Measurements from ENCODE around the gene LSM3. TPM values are rescaled to one million over a fixed set of nuclear protein-coding genes. Genes with fewer than 3 reads are reported as not detected.

Gene LSM3
- total RNA-seq, 2 donors from 2014 or later, result 12.4 to 16.4 TPM

DNA sequence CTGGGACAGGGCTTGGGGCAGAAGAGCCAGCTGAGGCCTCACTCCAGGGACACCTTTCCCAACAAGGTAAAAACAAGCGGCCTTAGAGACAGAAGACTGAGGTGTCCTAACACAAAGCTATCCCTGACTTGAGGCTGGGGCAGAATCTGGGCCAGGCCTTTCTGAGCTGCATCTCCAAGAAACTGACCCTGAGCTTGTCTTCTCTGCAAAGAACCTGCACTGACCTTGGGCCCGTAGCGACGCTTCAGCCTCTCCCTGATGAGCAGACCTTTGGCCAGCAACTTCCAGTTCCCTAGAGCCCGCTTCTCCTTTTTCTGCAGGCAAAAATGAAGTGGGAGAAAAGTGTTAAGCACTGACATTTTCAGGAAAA lies 31.6 kb upstream of the LSM3 start:
- DNase-seq, result no peak
- H3K4me1 ChIP-seq, result peaks cover 11% of the 10 kb centered on the region
- no peak overlapping the region for H3K9ac ChIP-seq (ENCODE audit: low read depth in 2 of 2, low read length in 2 of 2)
- H3K9me3 ChIP-seq, result no peaks in the 10 kb centered on the region
- H3K27me3 ChIP-seq, result no peaks in the 10 kb centered on the region
- no peak overlapping the region for H3K4me3 ChIP-seq
- TF ChIP-seq, protein P1, sequence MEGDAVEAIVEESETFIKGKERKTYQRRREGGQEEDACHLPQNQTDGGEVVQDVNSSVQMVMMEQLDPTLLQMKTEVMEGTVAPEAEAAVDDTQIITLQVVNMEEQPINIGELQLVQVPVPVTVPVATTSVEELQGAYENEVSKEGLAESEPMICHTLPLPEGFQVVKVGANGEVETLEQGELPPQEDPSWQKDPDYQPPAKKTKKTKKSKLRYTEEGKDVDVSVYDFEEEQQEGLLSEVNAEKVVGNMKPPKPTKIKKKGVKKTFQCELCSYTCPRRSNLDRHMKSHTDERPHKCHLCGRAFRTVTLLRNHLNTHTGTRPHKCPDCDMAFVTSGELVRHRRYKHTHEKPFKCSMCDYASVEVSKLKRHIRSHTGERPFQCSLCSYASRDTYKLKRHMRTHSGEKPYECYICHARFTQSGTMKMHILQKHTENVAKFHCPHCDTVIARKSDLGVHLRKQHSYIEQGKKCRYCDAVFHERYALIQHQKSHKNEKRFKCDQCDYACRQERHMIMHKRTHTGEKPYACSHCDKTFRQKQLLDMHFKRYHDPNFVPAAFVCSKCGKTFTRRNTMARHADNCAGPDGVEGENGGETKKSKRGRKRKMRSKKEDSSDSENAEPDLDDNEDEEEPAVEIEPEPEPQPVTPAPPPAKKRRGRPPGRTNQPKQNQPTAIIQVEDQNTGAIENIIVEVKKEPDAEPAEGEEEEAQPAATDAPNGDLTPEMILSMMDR (IDR thresholded peaks at IDR 0.05), result no peak
- H3K36me3 ChIP-seq, result no peaks in the 10 kb centered on the region
- H3K27ac ChIP-seq, result no peak overlapping the region
- intact Hi-C loops (cut with DNase I), result no loop called here

DNA sequence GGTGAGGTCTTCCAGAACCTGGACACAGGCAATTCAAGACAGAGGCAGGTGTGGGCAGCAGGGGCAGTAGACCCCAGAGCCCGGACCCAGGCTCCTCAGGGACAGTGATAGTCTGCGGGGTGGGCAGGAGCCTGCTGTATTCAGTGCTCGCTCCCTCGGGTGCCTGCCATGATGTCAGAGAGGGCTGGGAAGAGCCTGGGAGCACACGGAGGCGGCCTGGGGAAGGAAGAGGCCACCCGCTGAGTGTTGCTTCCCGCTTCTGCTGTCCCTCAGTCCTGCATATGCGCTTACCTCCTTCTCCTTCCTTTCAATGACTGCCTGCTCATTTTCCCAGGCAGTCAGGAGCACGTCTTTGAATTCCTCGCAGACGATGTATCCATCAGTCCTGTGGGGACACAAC lies 31.0 kb upstream of the LSM3 start:
- H3K27ac ChIP-seq, result no peak overlapping the region
- H3K4me1 ChIP-seq, result peaks cover 11% of the 10 kb centered on the region
- no peaks in the 10 kb centered on the region for H3K36me3 ChIP-seq
- H3K9me3 ChIP-seq, result no peaks in the 10 kb centered on the region
- H3K4me3 ChIP-seq, result no peak overlapping the region
- TF ChIP-seq, protein P1 (IDR thresholded peaks at IDR 0.05), result no peak
- no peak overlapping the region for H3K9ac ChIP-seq (ENCODE audit: low read depth in 2 of 2, low read length in 2 of 2)
- intact Hi-C loops (cut with DNase I), result no loop called here
- H3K27me3 ChIP-seq, result no peaks in the 10 kb centered on the region
- DNase-seq, result no peak

DNA sequence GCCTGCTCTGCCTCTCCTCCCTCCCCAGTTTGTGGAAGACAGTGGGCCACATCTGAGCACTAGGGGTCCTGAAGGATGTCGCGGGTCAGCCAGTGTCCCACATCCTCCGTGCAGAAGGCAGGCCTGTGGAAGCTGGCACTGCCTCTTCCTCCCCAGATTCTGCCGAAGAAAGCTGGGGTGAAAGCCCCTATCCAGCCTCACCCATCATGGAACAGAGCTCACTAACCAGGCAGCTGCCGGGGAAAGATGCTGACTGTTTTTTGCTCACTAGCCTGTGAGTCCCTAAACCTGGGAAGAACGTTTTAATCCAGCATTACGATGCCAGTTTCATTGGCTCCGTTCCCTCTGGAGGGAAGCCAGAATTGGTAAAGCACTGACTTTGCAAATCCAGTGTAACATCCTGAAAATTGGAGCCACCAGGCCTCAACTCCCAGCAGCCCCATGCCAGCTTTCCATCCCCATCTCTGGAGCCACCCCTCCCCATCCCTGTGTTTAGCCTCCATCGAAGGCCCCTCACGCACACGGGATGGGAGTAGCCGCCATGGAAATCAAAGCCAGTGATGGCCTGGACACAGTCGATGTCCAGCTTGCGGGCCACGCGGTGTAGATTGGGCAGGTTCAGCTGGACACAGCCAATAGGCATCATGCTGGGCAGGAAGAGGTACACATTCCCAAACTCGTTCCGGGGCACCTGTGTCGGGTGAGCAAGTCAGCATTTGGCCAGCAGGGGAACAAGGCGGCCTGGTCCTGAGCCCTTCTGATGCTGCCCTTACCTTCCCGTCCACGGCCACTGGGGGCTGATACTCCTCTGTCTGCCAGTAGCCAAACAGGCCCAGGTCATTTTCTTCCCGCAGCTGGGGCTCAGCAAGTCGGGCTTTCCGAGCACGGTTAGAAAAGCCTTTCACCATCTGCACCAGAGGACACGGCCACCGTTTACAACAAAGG lies 30.3 kb upstream of the LSM3 start:
- H3K9me3 ChIP-seq, result no peaks in the 10 kb centered on the region
- peaks cover 11% of the 10 kb centered on the region for H3K4me1 ChIP-seq
- H3K9ac ChIP-seq (ENCODE audit: low read depth in 2 of 2, low read length in 2 of 2), result no peak overlapping the region
- no peaks in the 10 kb centered on the region for H3K36me3 ChIP-seq
- no peak overlapping the region for H3K4me3 ChIP-seq
- H3K27ac ChIP-seq, result no peak overlapping the region
- DNase-seq, result no peak
- intact Hi-C loops (cut with DNase I), result no loop called here
- TF ChIP-seq, protein P1 (IDR thresholded peaks at IDR 0.05), result no peak
- H3K27me3 ChIP-seq, result no peaks in the 10 kb centered on the region

DNA sequence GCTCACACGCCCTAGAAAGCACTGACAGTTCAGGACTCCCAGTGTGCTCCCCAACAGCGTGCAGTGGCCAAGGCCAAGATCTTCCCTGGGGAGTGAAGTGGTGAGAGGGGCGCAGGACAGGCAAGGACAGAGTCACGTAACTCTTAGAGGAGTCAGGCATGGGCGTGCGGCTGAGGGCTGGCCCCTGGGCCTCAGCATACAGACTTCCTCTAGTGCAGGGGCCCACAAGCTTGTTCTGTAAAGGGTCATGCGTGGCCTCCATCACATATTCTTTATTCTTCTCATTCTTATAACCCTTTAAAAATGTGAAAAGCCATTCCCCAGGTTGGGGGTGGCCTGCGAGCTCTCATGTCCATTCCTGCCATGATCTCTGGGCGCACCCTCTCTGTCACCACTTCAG lies 28.5 kb upstream of the LSM3 start:
- no peak overlapping the region for H3K9ac ChIP-seq (ENCODE audit: low read depth in 2 of 2, low read length in 2 of 2)
- H3K4me3 ChIP-seq, result no peak overlapping the region
- H3K27me3 ChIP-seq, result no peaks in the 10 kb centered on the region
- H3K4me1 ChIP-seq, result peaks cover 1% of the 10 kb centered on the region
- no peaks in the 10 kb centered on the region for H3K9me3 ChIP-seq
- no peak overlapping the region for H3K27ac ChIP-seq
- intact Hi-C loops (cut with DNase I), result no loop called here
- TF ChIP-seq, protein P1 (IDR thresholded peaks at IDR 0.05), result no peak
- no peaks in the 10 kb centered on the region for H3K36me3 ChIP-seq
- no peak for DNase-seq

DNA sequence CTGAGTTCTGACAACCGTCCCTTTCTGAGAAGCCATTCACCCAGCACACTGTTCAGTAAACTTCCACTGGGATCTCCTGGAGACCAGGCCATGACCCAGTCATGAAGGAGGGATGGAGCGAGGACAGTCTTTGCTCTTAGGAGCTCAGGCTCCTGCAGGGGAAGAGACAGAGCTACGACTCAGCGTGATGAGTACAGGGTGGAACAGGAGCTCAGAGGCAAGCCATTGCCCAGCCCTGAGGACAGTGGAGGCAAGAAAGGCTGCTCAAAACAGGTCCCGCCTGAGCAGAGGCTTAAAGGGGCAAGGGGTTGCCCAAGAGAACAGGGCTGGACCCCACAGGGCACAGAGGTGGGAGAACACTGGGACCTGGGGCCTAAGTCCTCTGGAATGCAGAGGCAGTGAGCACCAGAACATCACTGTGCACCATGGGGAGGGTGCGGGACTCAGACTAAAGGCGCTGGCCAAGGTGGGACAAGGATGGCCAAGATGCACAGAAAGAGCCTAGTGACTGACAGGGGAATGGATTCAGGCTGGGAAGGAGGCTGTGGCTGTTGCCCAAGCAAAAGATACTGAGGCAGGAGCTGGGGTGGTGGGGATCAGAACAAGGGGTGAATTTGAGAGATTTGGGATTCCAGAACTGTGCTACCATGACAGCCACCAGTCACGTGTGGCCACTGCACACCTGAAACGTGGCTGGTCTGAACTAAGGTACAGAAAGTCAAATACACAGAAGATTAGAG lies 28.0 kb upstream of the LSM3 start:
- Histone ChIP-seq H3K9ac (ENCODE audit: low read depth in 2 of 2, low read length in 2 of 2) (no peak overlapping the region), H3K27ac (no peak overlapping the region), H3K4me1 (no peaks in the 10 kb centered on the region), H3K9me3 (no peaks in the 10 kb centered on the region), H3K36me3 (no peaks in the 10 kb centered on the region), H3K4me3 (no peak overlapping the region), H3K27me3 (no peaks in the 10 kb centered on the region)
- DNase-seq, result no peak
- TF ChIP-seq, protein P1 (IDR thresholded peaks at IDR 0.05), result no peak
- intact Hi-C loops (cut with DNase I), result no loop called here

All from colonic mucosa (tissue), 4 donors.